22Rv1 (cell line): Measurements from ENCODE around the gene ABCG4.

Source experiments
- H3K27ac ChIP-seq: fragments of 450-650 bp; 2 replicates; pipeline ENCODE4 v1.5.1; 2017
- ZFX ChIP-seq: fragments of 450-650 bp; IDR thresholded peaks from 2 replicates; pipeline ENCODE4 v1.6.1; 2017; ENCODE audit warnings: antibody characterized with exemption, borderline replicate concordance
- TF ChIP-seq, protein P1 (sequence below): fragments of 450-650 bp; IDR thresholded peaks from 2 replicates; pipeline ENCODE4 v1.5.1; 2017; ENCODE audit warnings: mild to moderate bottlenecking

Gene ABCG4

GRCh38 chr11:119149018-119149785, at the start of gene ABCG4:
TSS of gene ABCG4 (plus strand) at chr11:119149052. CDS start at chr11:119149966, 914 bp downstream.
- TF ChIP-seq ZFX = no peak
- TF ChIP-seq, protein P1, sequence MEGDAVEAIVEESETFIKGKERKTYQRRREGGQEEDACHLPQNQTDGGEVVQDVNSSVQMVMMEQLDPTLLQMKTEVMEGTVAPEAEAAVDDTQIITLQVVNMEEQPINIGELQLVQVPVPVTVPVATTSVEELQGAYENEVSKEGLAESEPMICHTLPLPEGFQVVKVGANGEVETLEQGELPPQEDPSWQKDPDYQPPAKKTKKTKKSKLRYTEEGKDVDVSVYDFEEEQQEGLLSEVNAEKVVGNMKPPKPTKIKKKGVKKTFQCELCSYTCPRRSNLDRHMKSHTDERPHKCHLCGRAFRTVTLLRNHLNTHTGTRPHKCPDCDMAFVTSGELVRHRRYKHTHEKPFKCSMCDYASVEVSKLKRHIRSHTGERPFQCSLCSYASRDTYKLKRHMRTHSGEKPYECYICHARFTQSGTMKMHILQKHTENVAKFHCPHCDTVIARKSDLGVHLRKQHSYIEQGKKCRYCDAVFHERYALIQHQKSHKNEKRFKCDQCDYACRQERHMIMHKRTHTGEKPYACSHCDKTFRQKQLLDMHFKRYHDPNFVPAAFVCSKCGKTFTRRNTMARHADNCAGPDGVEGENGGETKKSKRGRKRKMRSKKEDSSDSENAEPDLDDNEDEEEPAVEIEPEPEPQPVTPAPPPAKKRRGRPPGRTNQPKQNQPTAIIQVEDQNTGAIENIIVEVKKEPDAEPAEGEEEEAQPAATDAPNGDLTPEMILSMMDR = no peak
- H3K27ac ChIP-seq = no peak within 1 kb of the TSS

GRCh38 chr11:119099711-119100110, 49.1 kb upstream of the ABCG4 start:
- no peak for TF ChIP-seq ZFX
- TF ChIP-seq, protein P1 = no peak
- H3K27ac ChIP-seq = peak overlapping the region; percentile 98; the same call in 1 of the 2 replicates

- peak overlapping the region; percentile 98 for H3K27ac ChIP-seq
Measured at GRCh38 chr11:119100246-119100970, 48.4 kb upstream of the ABCG4 start.

DNA sequence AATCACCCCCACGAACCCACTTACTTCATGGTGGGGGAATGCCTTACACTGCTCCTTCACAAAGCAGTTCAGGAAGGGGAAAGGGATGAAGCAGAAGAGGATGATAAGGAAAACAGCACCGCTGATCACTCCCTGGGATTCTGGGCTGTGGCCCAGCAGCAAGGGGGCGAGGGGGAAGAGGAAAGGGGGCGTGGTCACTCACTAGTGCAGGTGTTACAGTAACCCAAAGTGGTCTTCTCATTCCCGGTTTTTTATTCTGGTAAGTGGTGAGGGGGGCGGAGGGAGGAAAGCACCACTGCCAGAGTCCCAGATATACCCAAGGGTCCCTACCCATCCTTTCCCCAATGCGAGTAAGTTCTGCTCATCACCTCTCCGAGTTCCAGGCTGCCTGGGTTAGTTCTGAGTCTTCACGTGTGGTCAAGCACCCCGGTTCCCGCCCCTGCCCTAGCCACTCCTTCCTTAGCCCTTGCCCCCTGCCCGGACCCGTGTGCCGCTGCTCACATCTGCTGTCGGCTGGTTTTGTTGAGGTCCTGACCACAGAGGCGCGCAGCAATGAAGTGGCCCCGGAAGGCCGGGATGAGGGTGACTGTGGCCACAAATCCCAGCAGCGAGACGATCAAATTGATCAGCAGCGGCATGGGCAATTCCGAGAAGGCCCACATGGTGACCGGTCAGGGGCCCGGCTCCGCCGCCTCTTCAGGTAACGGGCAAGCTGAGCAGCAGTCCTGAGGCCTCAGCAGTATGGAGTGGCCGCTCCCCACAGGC, 47.7 kb upstream of the ABCG4 start:
- TF ChIP-seq, protein P1 = no peak
- no peak for TF ChIP-seq ZFX
- peak overlapping the region; percentile 98 for H3K27ac ChIP-seq

More at GRCh38 chr11:119100246-119100970, 48.4 kb upstream of the ABCG4 start:
- TF ChIP-seq ZFX = no peak
- TF ChIP-seq, protein P1 = peak; percentile 82

- TF ChIP-seq, protein P1 = no peak
- TF ChIP-seq ZFX = no peak
- H3K27ac ChIP-seq = peak within 1 kb of the TSS; percentile 98
Measured at GRCh38 chr11:119101759-119102423, 47.0 kb upstream of the ABCG4 start, which contains the start of gene DPAGT1. TSS of gene DPAGT1 (minus strand) at chr11:119101853. CDS start at chr11:119101655, 198 bp downstream.

- H3K27ac ChIP-seq = peak overlapping the region; percentile 98
Measured at GRCh38 chr11:119103161-119103664, 45.6 kb upstream of the ABCG4 start.

GRCh38 chr11:119103793-119104192, 45.1 kb upstream of the ABCG4 start:
- TF ChIP-seq, protein P1 = no peak
- no peak for TF ChIP-seq ZFX
- peak overlapping the region; percentile 98; the same call in 1 of the 2 replicates for H3K27ac ChIP-seq
